Keratinocyte (primary cell): Measurements from ENCODE around the gene TMEM245. TPM values are rescaled to one million over a fixed set of nuclear protein-coding genes. Genes with fewer than 3 reads are reported as not detected.

Experiments
- DNase-seq: peaks from one replicate; pipeline ENCODE4 v3.0.0-alpha.2; 2011; ENCODE audit warnings: low read depth, missing footprints, low spot score
- FAIRE-seq: peaks from 2 replicates; lab custom pipeline; 2011; peaks lifted over from hg19 to GRCh38; lab: Jason Lieb, UNC
- H2AFZ ChIP-seq: 2 replicates; pipeline ENCODE4 v1.6.0; 2012; ENCODE audit warnings: low read length, control low read depth, inconsistent platforms; ENCODE audit not compliant: control insufficient read depth
- H3K27ac ChIP-seq: 2 replicates; pipeline ENCODE4 v1.5.1; 2011; ENCODE audit warnings: low read length; ENCODE audit not compliant: control insufficient read depth, insufficient read depth
- H3K27me3 ChIP-seq: 3 replicates; pipeline ENCODE4 v1.6.0; 2011; ENCODE audit warnings: low read length; ENCODE audit not compliant: control insufficient read depth, insufficient read depth; ENCODE audit errors: extremely low read depth
- H3K36me3 ChIP-seq, 2 experiments: 2 replicates in 1 of 2; 3 replicates in 1 of 2; pipeline ENCODE4 v1.5.1; 2011; ENCODE audit warnings: low read length in 2 of 2, mild to moderate bottlenecking in 1 of 2; ENCODE audit not compliant: control insufficient read depth in 2 of 2, insufficient read depth in 2 of 2; ENCODE audit errors: extremely low read depth in 1 of 2
- H3K4me1 ChIP-seq: 3 replicates; pipeline ENCODE4 v1.5.1; 2011; ENCODE audit warnings: low read length; ENCODE audit not compliant: control insufficient read depth, insufficient read depth; ENCODE audit errors: extremely low read depth
- H3K4me2 ChIP-seq: 3 replicates; pipeline ENCODE4 v1.6.0; 2011; ENCODE audit warnings: low read depth, low read length; ENCODE audit not compliant: control insufficient read depth, insufficient read depth; ENCODE audit errors: extremely low read depth
- H3K4me3 ChIP-seq, 3 experiments: fragments of 200-600 bp in 1 of 3; sonication (generic) in 1 of 3; 2 replicates in 2 of 3; 3 replicates in 1 of 3; pipeline ENCODE4 v1.5.1; 2011 to 2016; ENCODE audit warnings: low read length in 3 of 3, mild to moderate bottlenecking in 3 of 3, control low read depth in 2 of 3, inconsistent platforms in 1 of 3, low read depth in 1 of 3, mixed read lengths in 1 of 3, mixed run types in 1 of 3, moderate library complexity in 1 of 3; ENCODE audit not compliant: control insufficient read depth in 2 of 3, insufficient read depth in 2 of 3; ENCODE audit errors: extremely low read depth in 1 of 3
- H3K79me2 ChIP-seq: 2 replicates; pipeline ENCODE4 v1.6.0; 2012; ENCODE audit warnings: low read length; ENCODE audit not compliant: control insufficient read depth, insufficient read depth
- H3K9ac ChIP-seq: 3 replicates; pipeline ENCODE4 v1.6.0; 2011; ENCODE audit warnings: low read length; ENCODE audit not compliant: control insufficient read depth, insufficient read depth; ENCODE audit errors: extremely low read depth
- H3K9me1 ChIP-seq: 3 replicates; pipeline ENCODE4 v1.6.0; 2011; ENCODE audit warnings: low read length; ENCODE audit not compliant: control insufficient read depth, insufficient read depth; ENCODE audit errors: extremely low read depth
- H3K9me3 ChIP-seq: 2 replicates; pipeline ENCODE4 v1.5.1; 2012; ENCODE audit warnings: low read depth, low read length; ENCODE audit not compliant: control insufficient read depth
- H4K20me1 ChIP-seq: 3 replicates; pipeline ENCODE4 v1.6.0; 2011; ENCODE audit warnings: low read length; ENCODE audit not compliant: control insufficient read depth, insufficient read depth; ENCODE audit errors: extremely low read depth
- CTCF ChIP-seq, 3 experiments: IDR thresholded peaks in 1 of 3; conservative IDR thresholded peaks in 1 of 3; optimal IDR thresholded peaks in 1 of 3; 2 replicates in 2 of 3; 3 replicates in 1 of 3; pipeline versions ENCODE3 to v1.5.1; 2011; ENCODE audit warnings: low read length in 3 of 3, mild to moderate bottlenecking in 3 of 3, moderate library complexity in 2 of 3, control low read depth in 1 of 3, inconsistent platforms in 1 of 3; ENCODE audit not compliant: insufficient read depth in 2 of 3; ENCODE audit errors: extremely low read depth in 1 of 3
- EZH2 ChIP-seq: IDR thresholded peaks from one replicate; pipeline ENCODE4 v1.6.1; 2012; ENCODE audit warnings: inconsistent platforms, mild to moderate bottlenecking, low read length, moderate library complexity
- dilution Hi-C: fragments of 300-500 bp; cut with MboI; formaldehyde crosslinking; loops from one replicate; pipeline ENCODE4 v1.7.0; 2020; ENCODE audit warnings: low sequenced_read_pairs; ENCODE audit not compliant: extremely low pct_ligation_motif_present
- polyA plus RNA-seq, 5 experiments: library from polyadenylated mRNA; depleted of rRNA in 3 of 5; stranded (reverse) in 3 of 5; stranded (forward) in 1 of 5; unstranded in 1 of 5; fragments of >200 nt; gene quantifications; 1 replicate in 1 of 5; 2 replicates in 3 of 5; 3 replicates in 1 of 5; pipeline versions ENCODE4 v1.2.1 to v1.2.3, GENCODE V29; 2011 to 2012; ENCODE audit warnings: missing spikeins in 2 of 5, low read depth in 1 of 5, low replicate concordance in 1 of 5
- small RNA-seq, 3 experiments: library from RNA; depleted of rRNA; stranded (forward); fragments of <200 nt; gene quantifications; one replicate each; pipeline ENCODE3, GENCODE V24; 2012; ENCODE audit warnings: low read depth in 3 of 3, low replicate concordance in 1 of 3; ENCODE audit not compliant: insufficient read length in 3 of 3

The TMEM245 gene
- polyA plus RNA-seq, 1 donor (not counting 4 experiments of a cell fraction or from before 2014, with no cell fraction given) = 40.0 TPM

- H3K36me3 ChIP-seq = peaks cover 13 to 22% of the 10 kb centered on the region in 2 experiments
- dilution Hi-C loops = no loop called here
Measured at GRCh38 chr9:108967916-108968315, 151.8 kb downstream of the TMEM245 start.

More at GRCh38 chr9:108967916-108968315, 151.8 kb downstream of the TMEM245 start:
- Histone ChIP-seq H2AFZ (no peak overlapping the region), H3K79me2 (no peaks in the 10 kb centered on the region), H3K9me3 (no peaks in the 10 kb centered on the region), H3K27me3 (no peaks in the 10 kb centered on the region), H3K27ac (no peak overlapping the region), H3K9me1 (no peaks in the 10 kb centered on the region), H3K4me3 (no peak overlapping the region), H4K20me1 (no peaks in the 10 kb centered on the region), H3K9ac (no peak overlapping the region), H3K4me2 (no peak overlapping the region), H3K4me1 (no peaks in the 10 kb centered on the region)
- DNase-seq (no peak), FAIRE-seq (no peak)
- TF ChIP-seq CTCF (optimal IDR thresholded peaks at IDR 0.05 in 1 of 3, IDR thresholded peaks at IDR 0.05 in 1 of 3, conservative IDR thresholded peaks at IDR 0.05 in 1 of 3; ENCODE audit: extremely low read depth in 1 of 3, insufficient read depth in 2 of 3, low read length in 3 of 3) (no peak), EZH2 (no peak)

Small RNAs within 50 kb of the gene (small RNA-seq; reads per million reads assigned to genes)
- gene MIR32 (5.5 to 375 (median 313) reads per million in 3 experiments), gene RF00019 (0 reads per million in 3 experiments)

Other genes starting within 250 kb of the TMEM245 start
- gene ELP1, start 185.8 kb downstream of the TMEM245 start, polyA plus RNA-seq = 30.5 to 49.6 TPM (median 43.6 TPM) in 3 replicates
- gene ABITRAM, start 185.5 kb downstream of the TMEM245 start, polyA plus RNA-seq = 17.9 to 30.5 TPM (median 25.1 TPM) in 3 replicates
- gene CTNNAL1, start 106.4 kb downstream of the TMEM245 start, polyA plus RNA-seq = 30.9 to 112 TPM (median 89.7 TPM) in 3 replicates
- gene FRRS1L, start 47.3 kb upstream of the TMEM245 start, polyA plus RNA-seq = 0.01 to 0.03 TPM in 2 of 3 replicates, not detected in the other
- 7.3 to 13.7 TPM (median 12.8 TPM) in 3 replicates for gene EPB41L4B, start 201.1 kb upstream of the TMEM245 start, polyA plus RNA-seq